Stimulated activated CD8-positive, alpha-beta memory T cell treated with anti-CD3 and anti-CD28 coated beads, Interleukin-7, amount 100 ng/mL, for 1 hour (primary cell): Measurements from ENCODE around the gene APCS.

Source experiments
- DNase-seq, 2 donors: peaks; one replicate each; pipeline ENCODE4 v3.0.0-alpha.2; 2020; ENCODE audit warnings: low read depth in 2 of 2

The APCS gene

GRCh38 chr1:159587461-159587951 lies at the start of gene APCS:
APCS (plus strand) TSS chr1:159587826; CDS start chr1:159587922, 96 bp downstream.
- DNase-seq: no peak

GRCh38 chr1:159548126-159548525 lies 39.5 kb upstream of the APCS start:
- no peak for DNase-seq

GRCh38 chr1:159554261-159554660 lies 33.4 kb upstream of the APCS start:
- DNase-seq: no peak

- no peak for DNase-seq
These were observed 32.9 kb upstream of the APCS start for GRCh38 chr1:159554696-159555095.

GRCh38 chr1:159556931-159557369 lies 30.7 kb upstream of the APCS start:
- DNase-seq: no peak

GRCh38 chr1:159560599-159560998 lies 27.0 kb upstream of the APCS start:
- DNase-seq: no peak

GRCh38 chr1:159561497-159561896 lies 26.1 kb upstream of the APCS start:
- no peak for DNase-seq

GRCh38 chr1:159562680-159563079 lies 24.9 kb upstream of the APCS start:
- DNase-seq: no peak

GRCh38 chr1:159577446-159577845 lies 10.2 kb upstream of the APCS start:
- DNase-seq: no peak

- no peak for DNase-seq
These were observed 7.3 kb upstream of the APCS start for GRCh38 chr1:159580340-159580739.

GRCh38 chr1:159581422-159581821 lies 6.2 kb upstream of the APCS start:
- DNase-seq: no peak

GRCh38 chr1:159584536-159584935 lies 3.1 kb upstream of the APCS start:
- DNase-seq: no peak

- DNase-seq: no peak
These were observed 4.4 kb downstream of the APCS start for GRCh38 chr1:159591981-159592380.

- DNase-seq: no peak
These were observed 7.2 kb downstream of the APCS start for GRCh38 chr1:159594625-159595405.

GRCh38 chr1:159598196-159598595 lies 10.6 kb downstream of the APCS start:
- no peak for DNase-seq

GRCh38 chr1:159600894-159601293 lies 13.3 kb downstream of the APCS start:
- DNase-seq: no peak

GRCh38 chr1:159602501-159602999 lies 14.9 kb downstream of the APCS start:
- no peak for DNase-seq

- no peak for DNase-seq
These were observed 24.7 kb downstream of the APCS start for GRCh38 chr1:159612211-159612885.

- DNase-seq: no peak
These were observed 45.3 kb downstream of the APCS start for GRCh38 chr1:159632922-159633321.
